CD4-positive, alpha-beta T cell treated with Interferon gamma for 1 hour (primary cell): Measurements from ENCODE around the gene TXN2.
"Not testable (repeated sequence)": the region's sequence is repeated elsewhere in the genome, so short reads cannot be mapped to it uniquely, and the experiment has no call there.

Experiments
- DNase-seq: peaks from one replicate; pipeline ENCODE4 v3.0.0-alpha.2; 2020

Gene TXN2

GRCh38 chr22:36454916-36455570, 26.4 kb downstream of the TXN2 start:
- peak; percentile 96 for DNase-seq

- no peak for DNase-seq
These were observed 27.5 kb downstream of the TXN2 start for GRCh38 chr22:36453855-36454378.

- DNase-seq = not testable (repeated sequence)
These were observed 28.3 kb downstream of the TXN2 start for GRCh38 chr22:36452978-36453607.

- no peak for DNase-seq
These were observed 29.0 kb downstream of the TXN2 start for GRCh38 chr22:36452250-36452977.

- DNase-seq = not testable (repeated sequence)
These were observed 30.5 kb downstream of the TXN2 start for GRCh38 chr22:36450923-36451322.

GRCh38 chr22:36449596-36450175, 31.8 kb downstream of the TXN2 start:
- DNase-seq = peak; percentile 52

GRCh38 chr22:36447632-36448031, 33.8 kb downstream of the TXN2 start:
- DNase-seq = no peak

GRCh38 chr22:36445158-36445668, 36.2 kb downstream of the TXN2 start:
- DNase-seq = no peak

GRCh38 chr22:36443198-36443770, 38.2 kb downstream of the TXN2 start:
- peak; percentile 30 for DNase-seq

- no peak for DNase-seq
These were observed 38.8 kb downstream of the TXN2 start for GRCh38 chr22:36442506-36443197.

GRCh38 chr22:36440429-36441002, 40.9 kb downstream of the TXN2 start:
- DNase-seq = no peak

- DNase-seq = no peak
These were observed 41.8 kb downstream of the TXN2 start for GRCh38 chr22:36439481-36440271.

- DNase-seq = peak; percentile 82
These were observed 45.7 kb downstream of the TXN2 start for GRCh38 chr22:36435516-36436415.

- no peak for DNase-seq
These were observed 47.9 kb downstream of the TXN2 start for GRCh38 chr22:36433318-36434231.

- DNase-seq = no peak
These were observed 48.7 kb downstream of the TXN2 start for GRCh38 chr22:36432592-36433317.

GRCh38 chr22:36431977-36432376, 49.5 kb downstream of the TXN2 start:
- DNase-seq = no peak

- DNase-seq = no peak
These were observed 50.6 kb downstream of the TXN2 start for GRCh38 chr22:36430863-36431262.

GRCh38 chr22:36427952-36428351, 53.5 kb downstream of the TXN2 start:
- DNase-seq = not testable (repeated sequence)
